ENCODE measurements around the gene POC1B.

Gene POC1B

DNA sequence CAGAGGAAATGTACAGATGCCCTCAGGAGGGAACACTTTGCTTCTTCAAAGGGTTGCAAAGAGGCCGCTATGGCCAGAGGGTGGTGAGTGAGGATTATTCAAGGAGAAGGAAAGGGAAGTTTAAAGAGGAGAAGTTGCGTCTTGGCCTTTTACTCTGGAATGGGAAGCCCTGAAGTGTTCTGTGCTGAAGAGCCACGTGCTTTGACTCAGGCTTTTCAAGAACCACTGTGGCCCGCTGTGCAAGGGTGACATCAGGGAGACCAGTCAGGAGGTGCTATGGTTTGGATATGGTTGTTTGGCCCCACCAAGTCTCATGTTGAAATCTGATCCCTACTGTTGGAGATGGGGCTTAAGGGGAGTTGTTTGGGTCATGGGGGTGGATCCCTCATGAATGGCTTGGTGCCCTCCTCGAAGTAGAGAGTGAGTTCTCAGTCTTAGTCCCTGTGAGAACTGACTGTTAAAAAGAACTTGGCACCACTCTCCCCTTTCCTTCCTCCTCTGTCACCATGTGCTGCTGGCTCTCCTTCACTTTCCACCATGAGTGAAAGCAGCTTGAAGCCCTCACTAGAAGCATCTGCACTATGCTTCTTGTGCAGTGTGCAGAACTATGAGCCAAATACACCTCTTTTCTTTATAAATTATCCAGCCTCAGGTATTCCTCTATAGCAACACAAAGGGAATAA, 107.5 kb downstream of the POC1B start:
- DNase-seq (ENCODE audit: low read depth), result no peak

DNA sequence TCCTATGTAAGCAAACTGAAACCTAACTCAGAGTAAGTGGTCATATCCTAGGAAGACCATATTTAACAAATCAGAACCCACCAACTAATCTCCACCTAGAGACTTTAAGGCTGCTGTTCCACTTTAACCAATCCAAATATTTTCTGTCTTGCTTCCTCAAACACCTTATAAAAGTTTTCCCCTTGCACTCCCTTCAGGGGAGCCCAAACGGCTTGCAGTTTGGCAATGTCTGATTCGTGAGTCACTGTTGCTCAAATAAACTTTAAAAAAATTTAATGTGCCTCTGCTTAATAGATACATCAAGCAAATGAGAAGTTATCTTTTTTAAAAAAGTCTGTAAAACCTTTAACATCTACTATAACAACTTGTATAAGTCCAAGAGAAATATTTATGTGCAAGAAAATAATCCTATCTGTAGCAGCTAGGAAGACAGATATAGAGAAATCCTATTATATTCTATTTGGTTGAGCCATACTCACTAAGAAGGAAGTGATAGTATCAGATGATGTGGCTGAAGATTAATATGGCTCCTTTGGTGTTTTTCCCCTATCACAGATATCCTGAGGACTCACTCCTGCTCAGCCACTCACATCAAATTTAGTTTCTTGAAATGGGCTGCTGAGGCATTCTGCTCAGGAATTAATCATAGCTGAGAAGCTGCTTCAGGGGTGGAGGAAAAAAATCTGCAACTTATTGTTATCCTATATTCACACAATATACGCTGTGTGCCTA, 108.4 kb downstream of the POC1B start:
- DNase-seq (ENCODE audit: low read depth), result no peak

DNA sequence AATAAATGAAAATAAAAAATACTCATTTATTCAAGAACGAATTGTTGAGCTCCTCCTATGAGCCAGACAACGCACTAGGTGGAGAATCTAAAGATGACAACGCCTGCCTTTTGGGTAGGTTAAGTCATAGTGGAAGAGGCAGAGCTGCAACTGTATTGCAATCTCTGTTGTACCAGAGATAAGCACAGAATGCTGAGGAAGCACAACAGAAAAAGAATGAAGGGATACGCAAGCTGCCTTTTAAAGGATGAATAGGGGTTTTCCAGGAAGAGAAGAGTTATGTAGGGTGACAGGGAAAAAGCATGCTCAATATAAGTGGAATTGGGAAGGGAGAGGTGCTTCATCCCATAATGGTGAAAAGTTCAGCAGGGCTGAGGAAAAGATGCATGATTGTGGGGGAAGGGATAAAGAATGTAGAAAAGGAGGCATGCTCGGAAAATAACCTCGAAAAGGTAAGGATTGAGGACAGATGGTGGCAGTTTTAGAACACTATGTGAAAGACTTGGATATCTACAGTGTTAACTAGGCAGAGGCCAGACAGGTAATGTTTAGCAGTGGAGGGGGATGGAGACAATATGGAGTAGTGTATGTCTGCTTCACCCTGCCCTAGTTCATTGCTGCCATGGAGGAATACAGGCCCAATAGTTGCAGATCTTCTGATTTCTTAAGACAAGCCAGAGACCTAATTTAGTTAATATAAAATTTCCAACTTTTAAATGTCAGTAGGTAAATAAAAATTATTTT, 109.6 kb downstream of the POC1B start:
- no peak for DNase-seq (ENCODE audit: low read depth)

DNA sequence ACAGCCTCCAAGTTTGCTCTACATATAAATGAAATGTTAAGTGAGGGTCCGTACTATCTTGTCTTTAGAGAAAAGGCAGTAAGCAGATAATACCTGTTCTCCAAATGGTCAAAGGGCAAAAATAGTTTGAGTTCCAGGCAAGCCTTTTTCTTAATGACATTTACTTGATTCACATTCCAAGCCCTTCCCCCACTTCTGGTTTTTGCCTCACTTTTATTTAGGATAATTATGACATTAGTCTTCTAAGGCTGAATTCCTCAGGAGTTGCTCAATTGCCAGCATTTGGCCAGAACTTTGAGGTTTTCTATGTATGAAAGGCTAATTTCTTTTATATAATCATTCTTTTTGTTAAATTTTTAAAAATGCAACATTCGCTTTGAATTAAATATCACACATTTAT, 111.0 kb downstream of the POC1B start:
- peak; percentile 31 for DNase-seq (ENCODE audit: low read depth)

DNA sequence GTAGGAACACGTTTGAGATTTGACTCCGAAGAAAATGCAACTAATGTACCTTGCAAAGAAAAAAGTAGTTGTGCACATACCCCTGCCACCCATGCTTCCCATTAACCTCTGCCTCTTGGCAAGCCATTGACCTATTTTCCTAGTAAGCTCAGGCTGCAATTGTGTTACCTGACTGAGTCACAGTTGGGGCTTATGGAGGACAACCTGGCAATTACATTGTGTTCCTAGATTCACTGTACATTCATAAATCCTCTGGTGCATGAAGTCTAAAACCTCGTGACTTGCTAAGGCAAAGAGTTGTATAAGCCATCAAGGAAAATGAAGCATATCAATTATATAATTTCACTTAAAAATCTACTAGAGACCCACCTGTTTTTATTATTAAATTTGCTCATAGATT, 111.5 kb downstream of the POC1B start:
- no peak for DNase-seq (ENCODE audit: low read depth)

DNA sequence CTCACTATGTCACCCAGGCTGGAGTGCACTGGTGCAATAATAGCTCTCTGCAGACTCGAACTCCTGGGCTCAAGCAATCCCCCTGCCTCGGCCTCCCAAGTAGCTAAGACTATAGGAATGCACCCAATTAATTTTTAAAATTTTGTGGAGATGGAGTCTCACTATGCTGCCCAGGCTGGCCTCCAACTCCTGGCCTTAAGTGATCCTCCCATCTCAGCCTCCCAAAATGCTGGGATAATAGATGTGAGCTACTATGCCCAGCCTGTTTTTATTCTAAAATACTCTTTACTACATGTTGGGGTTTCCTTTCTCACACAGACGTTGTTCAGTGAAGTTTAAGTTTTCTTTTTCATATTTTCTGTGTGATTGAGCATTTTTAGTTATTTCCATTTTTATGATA, 112.6 kb downstream of the POC1B start:
- no peak for DNase-seq (ENCODE audit: low read depth)

DNA sequence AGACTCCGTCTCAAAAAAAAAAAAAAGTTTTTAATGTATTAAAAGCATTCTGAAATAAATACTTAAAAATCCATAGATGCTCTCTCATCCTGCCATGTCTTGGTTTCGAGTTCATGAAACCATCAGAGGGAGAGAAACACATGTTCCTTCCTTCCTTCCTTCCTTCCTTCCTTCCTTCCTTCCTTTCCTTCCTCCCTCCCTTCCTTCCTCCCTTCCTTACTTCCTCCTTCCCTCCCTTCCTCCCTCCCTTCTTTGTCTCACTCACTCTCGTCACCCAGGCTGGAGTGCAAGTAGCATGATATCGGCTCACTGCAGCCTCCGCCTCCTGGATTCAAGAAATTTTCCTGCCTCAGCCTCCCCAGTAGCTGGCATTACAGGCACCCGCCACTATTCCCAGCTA, 113.2 kb downstream of the POC1B start:
- no peak for DNase-seq (ENCODE audit: low read depth)

DNA sequence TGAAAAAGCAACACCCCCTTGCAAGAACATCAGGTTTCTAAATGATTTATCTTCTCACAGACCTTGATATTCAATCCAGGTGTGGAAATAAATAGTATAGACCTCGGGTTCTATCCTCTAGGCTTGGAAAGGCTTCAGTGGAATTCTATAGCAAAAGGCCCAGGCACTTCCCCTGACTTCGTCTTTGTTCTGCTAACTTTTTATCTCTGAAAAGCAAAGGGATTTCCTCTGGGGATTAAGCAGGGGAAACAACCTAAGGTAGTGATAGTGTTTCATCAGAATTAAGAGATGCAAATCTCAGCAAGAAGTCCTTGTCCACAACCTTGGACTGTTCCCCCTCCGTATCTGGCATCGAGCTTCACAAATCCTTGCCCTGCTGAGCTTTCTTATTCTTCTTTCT, 114.0 kb downstream of the POC1B start:
- DNase-seq (ENCODE audit: low read depth), result no peak

DNA sequence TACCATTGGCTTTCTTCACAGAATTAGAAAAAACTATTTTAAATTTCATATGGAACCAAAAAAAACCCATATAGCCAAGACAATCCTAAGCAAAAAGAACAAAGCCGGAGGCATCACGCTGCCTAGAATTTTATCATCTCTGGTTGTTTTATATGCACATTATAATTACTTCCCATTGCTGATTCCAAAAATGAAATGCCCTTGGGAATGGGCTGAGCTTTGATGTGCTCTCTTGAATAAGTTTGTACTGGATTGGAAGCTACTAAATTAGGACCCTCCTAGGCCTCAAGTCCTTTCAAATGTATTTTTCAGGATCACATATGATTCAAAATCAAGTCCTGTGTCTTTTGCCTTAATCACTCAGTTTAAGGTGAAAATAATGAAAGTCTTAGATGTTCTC, 114.6 kb downstream of the POC1B start:
- DNase-seq (ENCODE audit: low read depth), result no peak

DNA sequence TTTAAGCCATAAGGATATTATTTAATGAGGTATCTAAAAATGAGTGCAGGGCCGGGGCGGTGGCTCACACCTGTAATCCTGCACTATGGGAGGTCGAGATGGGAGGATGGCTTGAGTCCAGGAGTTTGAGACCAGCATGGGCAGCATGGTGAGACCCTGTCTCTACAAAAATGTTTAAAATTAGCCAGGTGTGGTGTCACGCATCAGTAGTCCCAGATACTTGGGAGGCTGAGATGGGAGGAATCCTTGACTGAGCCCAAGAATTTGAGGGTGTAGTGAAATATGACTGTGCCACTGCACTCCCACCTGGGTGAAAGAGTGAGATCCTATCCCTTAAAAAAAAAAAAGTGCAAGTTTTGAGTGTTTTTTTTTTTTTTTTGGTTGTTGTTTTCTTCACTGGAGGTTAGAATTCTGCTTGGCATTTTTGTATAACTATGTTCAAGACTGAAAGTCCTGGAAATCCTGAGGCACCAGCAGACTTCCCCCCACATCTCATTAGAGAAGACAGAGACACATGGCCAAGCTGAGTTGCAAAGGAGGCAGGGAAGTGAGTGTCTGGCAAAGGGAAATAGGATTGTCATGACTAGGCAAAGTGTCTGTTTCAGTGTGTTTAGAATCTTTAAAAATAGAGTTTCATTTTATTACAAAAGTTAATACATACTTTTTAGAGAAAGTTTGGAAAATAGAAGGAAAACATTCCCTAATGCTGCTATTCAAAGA, 120.1 kb downstream of the POC1B start:
- no peak for DNase-seq (ENCODE audit: low read depth)

DNA sequence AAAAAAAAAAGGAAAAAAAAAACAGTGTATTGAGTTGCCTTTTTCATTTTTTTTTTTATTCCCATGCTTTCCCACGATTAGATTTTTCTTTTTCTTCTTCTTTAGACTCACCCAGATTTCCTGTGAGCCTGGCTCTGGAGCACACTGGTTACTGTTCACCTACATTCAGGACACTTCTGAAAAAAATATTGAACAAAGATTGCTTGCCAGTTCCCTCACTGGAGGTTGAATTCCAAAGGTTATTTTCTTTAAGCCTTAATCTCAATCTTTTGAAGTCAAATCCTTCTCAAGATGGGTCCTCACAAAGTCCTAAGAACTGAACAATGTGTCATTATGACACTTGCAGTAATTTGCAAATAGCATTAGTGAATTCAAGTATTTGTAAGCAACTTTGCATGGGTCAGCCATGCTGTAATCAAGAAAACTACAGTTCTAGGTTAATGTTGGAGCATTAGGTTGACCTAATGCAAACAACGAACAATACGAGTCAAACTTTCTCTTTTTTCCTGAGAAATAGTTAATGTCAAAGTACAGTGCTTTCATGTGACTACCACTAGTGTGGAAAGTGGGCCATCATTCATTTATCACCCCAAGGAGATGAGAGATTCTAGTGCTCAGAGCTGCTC, 124.3 kb downstream of the POC1B start:
- no peak for DNase-seq (ENCODE audit: low read depth)

DNA sequence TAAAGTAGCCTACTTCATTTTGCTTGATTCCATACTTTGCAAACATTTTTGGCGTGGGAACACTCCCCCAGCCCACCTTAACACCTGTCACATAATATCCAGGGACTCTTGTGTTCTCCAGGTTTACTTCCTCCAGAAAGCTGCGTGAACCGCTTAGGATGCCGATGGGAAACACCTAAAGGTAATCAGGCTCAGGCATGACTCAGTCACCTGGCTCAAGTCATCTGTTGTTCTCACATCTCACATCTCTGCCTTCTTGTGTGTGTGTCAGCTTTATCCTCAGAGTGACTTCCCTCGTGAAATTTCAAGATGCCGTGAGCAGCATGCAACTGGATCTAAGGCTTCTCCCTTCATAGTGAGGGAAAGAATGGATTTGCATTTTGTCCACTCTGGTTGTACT, 125.4 kb downstream of the POC1B start:
- DNase-seq (ENCODE audit: low read depth), result no peak

DNA sequence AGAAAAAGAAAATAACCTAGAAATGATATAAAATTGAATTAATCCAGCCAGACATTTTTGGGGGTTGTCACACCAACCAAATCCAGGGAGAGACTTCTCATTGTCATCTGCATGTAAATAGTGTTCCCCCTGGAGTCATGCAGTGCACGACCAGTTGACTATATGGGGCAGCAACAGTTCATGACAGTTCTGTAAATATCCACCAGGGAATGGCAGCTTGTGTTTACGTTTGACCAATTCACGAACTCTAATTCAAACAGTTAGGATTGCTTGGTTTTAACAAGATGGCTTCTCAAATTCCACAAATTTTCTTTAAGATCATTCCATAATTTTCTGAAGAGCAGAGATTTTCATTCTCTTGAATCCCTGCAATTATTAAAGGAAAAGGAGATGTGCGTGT, 130.1 kb downstream of the POC1B start:
- no peak for DNase-seq (ENCODE audit: low read depth)

DNA sequence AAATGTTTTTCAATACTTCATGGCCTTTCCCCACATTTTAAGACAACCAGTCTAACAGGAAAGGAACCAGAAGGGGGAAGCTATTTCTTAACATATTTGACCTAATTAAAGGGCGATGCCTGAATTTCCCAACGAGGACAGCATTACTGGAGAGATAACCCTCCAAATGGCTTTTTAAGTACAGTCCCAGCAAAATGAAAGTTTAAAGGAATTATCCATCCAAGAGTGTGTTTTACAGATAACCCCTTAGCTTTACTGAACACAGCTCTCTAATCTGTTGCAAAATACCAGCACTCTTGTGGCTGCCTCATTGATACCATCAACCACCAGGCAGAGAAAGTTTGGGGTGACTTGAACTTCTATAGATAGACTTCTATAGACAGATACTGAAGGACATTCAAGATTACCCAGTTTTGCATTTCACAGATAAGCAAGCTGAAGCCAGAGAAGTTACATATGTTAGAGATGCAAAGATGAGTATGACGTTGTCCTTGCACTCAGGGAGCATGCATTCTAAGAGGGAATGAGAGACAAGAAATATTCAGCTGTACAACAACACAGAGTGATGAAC, 132.2 kb downstream of the POC1B start:
- no peak for DNase-seq (ENCODE audit: low read depth)

DNA sequence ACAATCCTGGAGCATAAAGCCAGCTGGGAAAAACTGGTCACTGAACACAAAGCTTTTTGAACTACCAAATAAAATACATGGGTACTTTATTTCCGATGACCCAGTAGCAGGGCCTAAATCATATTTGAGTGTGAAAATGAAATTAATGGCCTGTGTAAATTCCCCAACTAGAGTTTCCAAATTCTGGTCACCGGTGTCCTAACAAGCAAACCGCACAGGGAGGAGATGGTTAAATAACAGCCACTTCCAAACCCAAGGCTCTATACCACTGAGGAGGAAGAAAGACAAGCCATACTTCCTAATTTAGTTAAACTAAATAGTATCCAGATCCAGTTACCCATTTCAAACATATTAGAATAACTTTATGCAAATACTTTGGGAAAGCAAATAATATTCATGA, 133.5 kb downstream of the POC1B start:
- DNase-seq (ENCODE audit: low read depth), result no peak

DNA sequence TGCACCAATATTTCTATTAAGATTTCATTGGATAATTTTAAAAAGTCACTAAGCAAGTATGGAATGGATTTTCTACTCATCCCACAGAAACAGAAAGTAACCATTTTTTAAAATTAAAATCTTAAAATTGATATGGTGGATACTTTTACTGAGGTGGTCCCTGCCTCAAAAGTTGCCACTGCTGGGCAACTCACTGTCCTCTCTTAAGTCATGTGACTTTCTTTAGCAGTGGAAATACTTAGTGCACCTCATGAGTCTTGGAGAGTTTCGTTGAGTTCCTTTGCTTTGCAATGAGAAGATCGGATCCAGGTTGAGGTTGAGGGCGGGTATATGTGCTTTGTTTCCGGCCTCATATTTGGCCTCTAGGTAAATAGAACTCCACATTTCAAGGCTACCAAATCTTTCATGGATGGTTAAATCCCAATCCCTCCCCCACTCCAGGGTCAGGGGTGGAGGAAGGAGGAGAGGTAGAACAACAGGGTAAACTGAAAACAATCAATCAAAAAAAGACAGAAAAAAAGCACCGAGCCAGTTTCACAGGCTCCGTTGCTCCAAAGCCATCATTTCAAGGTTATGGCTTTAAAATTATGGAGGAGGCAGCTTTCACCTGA, 134.0 kb downstream of the POC1B start:
- DNase-seq (ENCODE audit: low read depth), result no peak

DNA sequence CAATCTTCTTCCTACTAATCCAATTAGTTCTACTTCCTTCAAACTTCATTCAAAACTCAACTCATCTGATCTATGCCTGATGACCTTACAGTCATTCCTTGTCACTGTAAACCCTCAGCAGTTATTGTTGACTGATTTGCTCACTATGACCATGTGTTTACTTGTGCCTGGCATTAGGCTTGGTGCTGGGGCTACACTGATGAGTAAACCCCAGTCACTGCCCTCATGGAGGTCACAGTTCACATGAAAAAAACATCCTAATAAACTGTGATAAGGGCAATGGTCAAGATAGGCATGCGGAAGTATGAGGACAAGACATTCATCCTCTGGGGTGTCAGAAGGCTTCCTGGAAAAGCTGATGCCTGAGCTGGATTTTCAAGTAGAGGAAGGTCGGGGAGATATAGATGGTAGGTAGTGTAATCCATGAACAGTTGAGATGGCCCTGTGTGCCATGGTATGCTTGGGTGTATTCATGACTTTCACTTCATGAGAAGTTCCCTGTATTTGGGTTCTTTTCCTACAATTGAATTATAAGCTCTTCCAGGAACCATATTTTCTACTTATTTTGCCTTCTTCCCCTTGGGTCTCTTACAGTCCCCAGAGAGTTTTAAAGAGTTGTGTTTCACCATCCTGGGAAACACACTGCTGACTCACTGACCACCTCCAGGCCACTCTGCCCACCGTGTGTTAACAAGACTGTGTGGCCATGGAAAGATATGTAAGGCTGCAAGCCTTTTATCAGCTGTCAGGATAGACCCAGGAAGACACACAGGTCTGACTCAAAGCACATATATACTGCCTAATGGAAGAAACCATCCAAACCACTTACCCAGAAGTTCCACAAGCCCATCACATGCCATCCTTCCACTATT, 134.8 kb downstream of the POC1B start:
- peak; percentile 53 for DNase-seq (ENCODE audit: low read depth)

DNA sequence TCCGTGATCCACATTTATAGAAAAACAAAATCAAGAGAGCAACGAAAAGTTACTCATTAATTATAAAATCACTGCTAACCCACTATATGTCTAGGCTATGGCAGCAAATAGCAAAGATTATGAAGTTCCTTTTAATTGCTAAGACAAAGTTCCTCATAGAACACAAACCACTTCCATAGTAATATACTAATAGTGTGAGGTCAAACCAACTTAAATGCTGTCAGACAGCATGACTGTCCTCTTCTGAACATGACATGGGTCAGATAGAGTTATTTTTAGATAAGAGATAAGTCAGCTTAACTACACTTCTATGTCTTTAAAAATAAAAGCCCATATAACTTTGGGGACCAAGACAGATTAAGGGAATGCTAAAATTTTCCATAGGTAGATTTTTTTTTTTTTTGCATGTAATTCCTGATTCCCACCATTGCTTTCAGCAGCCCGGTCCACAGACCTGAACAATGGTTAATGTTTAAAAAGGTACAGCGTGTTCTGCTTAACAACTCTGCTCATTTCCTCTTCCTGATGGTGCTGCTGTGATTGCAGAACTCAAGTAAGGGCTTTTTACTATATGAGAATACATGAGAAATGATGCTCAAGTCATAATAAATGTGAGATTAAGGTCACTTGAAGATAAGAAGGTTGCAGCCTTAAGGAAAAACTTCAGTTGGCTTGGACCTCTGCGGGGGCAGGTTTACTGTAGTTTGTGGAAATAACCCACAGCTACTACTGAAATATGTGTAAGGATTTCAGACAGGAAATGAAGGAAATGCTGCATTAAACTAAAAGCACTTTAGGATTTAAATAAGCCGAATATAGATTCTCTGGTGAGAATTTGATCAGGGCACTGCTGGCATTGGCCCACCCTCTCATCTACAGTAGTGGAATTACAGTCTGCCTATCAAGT, 135.8 kb downstream of the POC1B start:
- DNase-seq (ENCODE audit: low read depth), result no peak

DNA sequence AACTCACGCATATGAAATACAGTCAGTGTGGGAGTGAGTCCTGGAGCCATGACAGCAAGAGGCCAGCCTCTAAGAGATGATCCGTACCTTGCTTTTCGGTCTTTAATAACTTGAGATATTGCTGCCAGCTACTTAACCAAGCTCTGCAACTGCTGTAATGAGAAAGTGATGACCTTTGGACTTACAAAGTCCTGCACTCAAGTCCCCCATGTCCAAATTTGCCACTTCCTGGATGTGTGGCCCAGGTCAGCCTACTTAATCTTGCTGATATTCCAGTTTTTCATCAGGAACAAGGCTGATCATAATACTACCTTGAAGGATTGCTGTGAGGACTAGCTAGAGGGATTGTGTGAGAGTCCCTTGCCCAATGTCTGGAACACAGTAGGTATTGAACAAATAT, 139.7 kb downstream of the POC1B start:
- DNase-seq (ENCODE audit: low read depth), result no peak
